A673 (cell line): Measurements from ENCODE around the gene SPSB4. TPM values are rescaled to one million over a fixed set of nuclear protein-coding genes. Genes with fewer than 3 reads are reported as not detected.

Experiments
- BruUV-seq: library from RNA; stranded (reverse); fragments of 400-500 nt; replicated peaks from 2 replicates; lab custom pipeline; 2021; lab: Mats Ljungman, UMichigan
- CTCF ChIA-PET: fragments of 300-600 bp; sonication (Branson Sonifier 250); formaldehyde crosslinking; loops from one replicate; lab custom pipeline; 2022; ENCODE audit warnings: antibody characterized with exemption; lab: Charles Lee
- POLR2A ChIA-PET: fragments of 300-600 bp; sonication (Branson Sonifier 250); formaldehyde crosslinking; loops from one replicate; lab custom pipeline; 2022; ENCODE audit warnings: antibody characterized with exemption; ENCODE audit not compliant: low non-redundant PET; lab: Charles Lee
- DNase-seq: peaks from one replicate; pipeline ENCODE4 v3.0.0-alpha.2; 2015; ENCODE audit warnings: low spot score
- H3K27ac ChIP-seq: fragments of 200-600 bp; sonication (generic); 2 replicates; pipeline ENCODE4 v1.5.1; 2016; ENCODE audit warnings: mixed run types, low read depth, mild to moderate bottlenecking, mixed read lengths, antibody characterized with exemption, low read length; ENCODE audit not compliant: poor library complexity, severe bottlenecking
- H3K27me3 ChIP-seq: fragments of 200-600 bp; sonication (generic); replicated peaks from 2 replicates; pipeline ENCODE4 v1.6.1; 2017; ENCODE audit warnings: mixed run types, low read depth, mild to moderate bottlenecking, mixed read lengths, antibody characterized with exemption, low read length; ENCODE audit not compliant: insufficient read depth, poor library complexity
- H3K36me3 ChIP-seq: fragments of 200-600 bp; sonication (generic); 2 replicates; pipeline ENCODE4 v1.6.1; 2016; ENCODE audit warnings: mixed run types, mild to moderate bottlenecking, mixed read lengths, antibody characterized with exemption, low read length; ENCODE audit not compliant: insufficient read depth, poor library complexity, severe bottlenecking
- H3K4me1 ChIP-seq: fragments of 200-600 bp; sonication (generic); 2 replicates; pipeline ENCODE4 v1.6.1; 2017; ENCODE audit warnings: mixed run types, mild to moderate bottlenecking, mixed read lengths, antibody characterized with exemption, low read length; ENCODE audit not compliant: insufficient read depth, poor library complexity, severe bottlenecking
- H3K4me3 ChIP-seq: fragments of 200-600 bp; sonication (generic); 2 replicates; pipeline ENCODE4 v1.5.1; 2016; ENCODE audit warnings: low read depth, mixed run types, mild to moderate bottlenecking, mixed read lengths, low read length; ENCODE audit not compliant: poor library complexity, severe bottlenecking
- H3K9me3 ChIP-seq: fragments of 200-600 bp; sonication (generic); 2 replicates; pipeline ENCODE4 v1.6.1; 2016; ENCODE audit warnings: mixed run types, low read depth, mild to moderate bottlenecking, mixed read lengths, antibody characterized with exemption, low read length; ENCODE audit not compliant: poor library complexity, severe bottlenecking
- EZH2 ChIP-seq: fragments of 200-600 bp; sonication (generic); IDR thresholded peaks from 2 replicates; pipeline ENCODE4 v1.6.1; 2017; ENCODE audit warnings: borderline replicate concordance, low read depth, mild to moderate bottlenecking, mixed read lengths, antibody characterized with exemption, low read length; ENCODE audit not compliant: poor library complexity, severe bottlenecking
- intact Hi-C: fragments of 100-400 bp; cut with micrococcal nuclease; formaldehyde crosslinking; loops from one replicate; pipeline ENCODE4 v1.10.0; 2022; ENCODE audit not compliant: unreplicated experiment
- total RNA-seq: library from RNA; stranded (reverse); gene quantifications from 2 replicates; pipeline ENCODE4 v1.2.3, GENCODE V29; 2021
- TF ChIP-seq, protein P1 (sequence below): fragments of 300-800, 200-600 bp; sonication (generic); conservative IDR thresholded peaks from 2 replicates; pipeline ENCODE4 v1.5.1; 2017; ENCODE audit warnings: low read depth, mild to moderate bottlenecking, antibody characterized with exemption, low read length, moderate library complexity, mixed read lengths

Gene SPSB4
- total RNA-seq, 1 experiment from 2014 or later = 0.39 TPM

DNA sequence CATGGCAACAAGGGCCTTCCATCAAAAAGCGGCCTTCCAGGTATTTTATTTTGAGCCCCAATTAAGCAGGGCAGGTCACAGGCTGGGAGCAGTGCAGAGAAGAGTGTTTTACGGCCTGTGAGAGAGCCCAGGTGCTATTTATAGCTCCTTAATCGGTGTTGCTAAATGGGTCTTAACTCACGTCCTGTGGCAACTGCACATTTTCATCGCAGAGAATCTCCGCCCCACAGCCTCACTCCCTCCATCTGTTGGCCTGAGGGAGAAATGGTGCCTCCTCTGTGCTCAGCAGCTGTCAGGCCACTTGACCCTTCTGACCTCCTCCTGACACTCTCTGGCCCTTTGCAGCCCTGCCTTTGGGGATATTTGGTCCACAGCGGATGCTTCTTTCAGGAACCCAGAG, 58.6 kb downstream of the SPSB4 start:
- BruUV-seq = no TSS peak
- ChIA-PET CTCF (no interaction called here), POLR2A (no interaction called here)
- no peaks in the 10 kb centered on the region for H3K36me3 ChIP-seq
- DNase-seq = no peak
- no peaks in the 10 kb centered on the region for H3K27me3 ChIP-seq
- no peak for TF ChIP-seq EZH2
- TF ChIP-seq, protein P1, sequence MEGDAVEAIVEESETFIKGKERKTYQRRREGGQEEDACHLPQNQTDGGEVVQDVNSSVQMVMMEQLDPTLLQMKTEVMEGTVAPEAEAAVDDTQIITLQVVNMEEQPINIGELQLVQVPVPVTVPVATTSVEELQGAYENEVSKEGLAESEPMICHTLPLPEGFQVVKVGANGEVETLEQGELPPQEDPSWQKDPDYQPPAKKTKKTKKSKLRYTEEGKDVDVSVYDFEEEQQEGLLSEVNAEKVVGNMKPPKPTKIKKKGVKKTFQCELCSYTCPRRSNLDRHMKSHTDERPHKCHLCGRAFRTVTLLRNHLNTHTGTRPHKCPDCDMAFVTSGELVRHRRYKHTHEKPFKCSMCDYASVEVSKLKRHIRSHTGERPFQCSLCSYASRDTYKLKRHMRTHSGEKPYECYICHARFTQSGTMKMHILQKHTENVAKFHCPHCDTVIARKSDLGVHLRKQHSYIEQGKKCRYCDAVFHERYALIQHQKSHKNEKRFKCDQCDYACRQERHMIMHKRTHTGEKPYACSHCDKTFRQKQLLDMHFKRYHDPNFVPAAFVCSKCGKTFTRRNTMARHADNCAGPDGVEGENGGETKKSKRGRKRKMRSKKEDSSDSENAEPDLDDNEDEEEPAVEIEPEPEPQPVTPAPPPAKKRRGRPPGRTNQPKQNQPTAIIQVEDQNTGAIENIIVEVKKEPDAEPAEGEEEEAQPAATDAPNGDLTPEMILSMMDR = no peak
- intact Hi-C loops = loop anchor here (5.0 kb wide), 1 partner anchor 212 kb away; no protein-coding TSS in a partner anchor
- no peak overlapping the region for H3K4me3 ChIP-seq
- H3K9me3 ChIP-seq = no peaks in the 10 kb centered on the region
- no peaks in the 10 kb centered on the region for H3K4me1 ChIP-seq
- no peak overlapping the region for H3K27ac ChIP-seq

DNA sequence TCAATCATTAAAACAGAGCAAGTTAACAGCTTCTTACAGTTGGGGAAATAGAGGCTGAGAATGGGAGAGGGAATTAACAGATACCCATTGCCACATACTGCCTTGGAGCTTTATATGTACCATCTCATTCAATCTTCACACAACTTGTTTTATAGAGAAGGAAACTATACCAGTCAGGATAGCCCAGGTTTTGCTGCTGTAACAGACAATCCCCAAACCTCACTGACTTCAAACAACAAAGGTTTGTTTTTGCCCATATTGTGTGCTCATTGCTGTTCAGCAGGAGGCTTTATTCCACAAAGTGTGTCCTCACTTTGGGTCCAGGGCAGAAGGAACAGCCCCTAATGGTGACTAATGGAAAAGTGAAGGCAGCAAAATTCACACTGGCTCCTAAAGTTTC, 59.2 kb downstream of the SPSB4 start:
- DNase-seq = no peak
- Histone ChIP-seq H3K27me3 (no peaks in the 10 kb centered on the region), H3K4me1 (no peaks in the 10 kb centered on the region), H3K4me3 (no peak overlapping the region), H3K36me3 (no peaks in the 10 kb centered on the region), H3K27ac (no peak overlapping the region), H3K9me3 (no peaks in the 10 kb centered on the region)
- no peak for TF ChIP-seq EZH2
- TF ChIP-seq, protein P1 = no peak
- intact Hi-C loops = no loop called here
- CTCF ChIA-PET = no interaction called here
- POLR2A ChIA-PET = interaction anchor here (0.7 kb wide), 1 partner anchor 508 kb away, joined by 3 read pairs; no protein-coding TSS in a partner anchor
- no TSS peak for BruUV-seq

DNA sequence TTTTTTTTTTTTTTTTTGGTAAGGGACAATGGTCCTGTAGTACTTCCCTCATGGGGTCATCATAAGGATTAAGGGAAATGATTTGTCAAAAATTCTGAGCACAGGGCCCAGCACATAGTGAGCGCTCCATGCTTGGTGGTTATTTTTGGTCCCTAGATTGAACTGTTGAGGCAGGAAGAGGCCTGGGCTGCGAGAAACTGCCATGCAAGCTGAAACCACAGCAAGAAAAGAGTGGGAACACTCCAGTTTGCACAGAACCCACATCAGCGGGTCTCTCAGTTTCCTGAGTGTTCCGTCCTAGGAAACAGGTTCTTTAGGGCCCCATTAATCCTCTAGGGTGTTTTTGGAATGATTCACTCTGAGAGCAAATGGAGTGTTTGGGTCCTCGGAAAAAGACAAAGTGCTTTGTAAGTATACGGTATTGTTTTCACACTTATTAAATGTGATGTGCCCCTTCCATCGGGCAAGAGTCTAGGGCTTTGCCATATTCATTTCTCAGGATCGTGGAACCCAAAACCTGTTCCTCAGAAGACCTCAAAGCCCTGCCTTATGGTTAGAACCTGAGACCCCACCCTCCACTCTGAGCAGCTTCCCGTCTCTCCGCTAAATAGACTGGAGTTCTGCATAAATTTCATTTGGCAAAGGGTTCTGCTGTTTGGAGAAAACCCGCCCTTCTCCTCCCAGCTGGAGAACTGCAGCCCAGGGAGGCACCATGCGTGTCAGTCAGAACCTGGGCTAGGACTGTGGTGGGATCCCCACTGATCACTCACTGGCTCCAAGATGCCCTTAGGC, 60.4 kb downstream of the SPSB4 start:
- no peaks in the 10 kb centered on the region for H3K36me3 ChIP-seq
- CTCF ChIA-PET = no interaction called here
- TF ChIP-seq EZH2 = no peak
- TF ChIP-seq, protein P1 = no peak
- no peaks in the 10 kb centered on the region for H3K4me1 ChIP-seq
- no TSS peak for BruUV-seq
- no peaks in the 10 kb centered on the region for H3K9me3 ChIP-seq
- intact Hi-C loops = no loop called here
- DNase-seq = no peak
- H3K27me3 ChIP-seq = no peaks in the 10 kb centered on the region
- H3K27ac ChIP-seq = no peak overlapping the region
- POLR2A ChIA-PET = no interaction called here
- no peak overlapping the region for H3K4me3 ChIP-seq
